Glutamatergic neuron (in vitro differentiated cells): Measurements from ENCODE around the gene GCC1. TPM values are rescaled to one million over a fixed set of nuclear protein-coding genes. Genes with fewer than 3 reads are reported as not detected.
A peak's percentile ranks its signal among the peaks of the same experiment; 100 is the strongest.

ENCODE experiments used
- DNase-seq: peaks from one replicate; pipeline ENCODE4 v3.0.0; 2022
- H3K27ac Mint-ChIP-seq: one replicate; pipeline ENCODE4 v1.8.0; 2020; ENCODE audit warnings: mild to moderate bottlenecking, mixed read lengths, inconsistent platforms; ENCODE audit not compliant: unreplicated experiment
- H3K27me3 Mint-ChIP-seq: one replicate; pipeline ENCODE4 v1.8.0; 2020; ENCODE audit warnings: mild to moderate bottlenecking, moderate library complexity, mixed read lengths, inconsistent platforms; ENCODE audit not compliant: unreplicated experiment
- H3K36me3 Mint-ChIP-seq: one replicate; pipeline ENCODE4 v1.8.0; 2020; ENCODE audit warnings: mild to moderate bottlenecking, mixed read lengths, inconsistent platforms; ENCODE audit not compliant: unreplicated experiment
- H3K4me1 Mint-ChIP-seq: one replicate; pipeline ENCODE4 v1.8.0; 2020; ENCODE audit warnings: mild to moderate bottlenecking, low read depth, mixed read lengths, inconsistent platforms; ENCODE audit not compliant: unreplicated experiment
- H3K4me3 Mint-ChIP-seq: one replicate; pipeline ENCODE4 v1.8.0; 2020; ENCODE audit warnings: mild to moderate bottlenecking, mixed read lengths, inconsistent platforms; ENCODE audit not compliant: unreplicated experiment
- H3K9me3 Mint-ChIP-seq: one replicate; pipeline ENCODE4 v1.8.0; 2020; ENCODE audit warnings: mild to moderate bottlenecking, moderate library complexity, mixed read lengths, inconsistent platforms; ENCODE audit not compliant: unreplicated experiment
- CTCF ChIP-seq: fragments of 200-600 bp; sonication (generic); IDR thresholded peaks from one replicate; pipeline ENCODE4 v1.5.0; 2021; ENCODE audit not compliant: partially characterized antibody, unreplicated experiment
- total RNA-seq: library from RNA; stranded (reverse); fragmentation: NEBNext Ultra II Directional; extraction: Animal tissue kit (Norgen Biotek cat#: 25700); gene quantifications from one replicate; pipeline ENCODE4 v1.2.1, GENCODE V29; 2021; ENCODE audit not compliant: unreplicated experiment

GCC1 gene
- total RNA-seq, 1 donor from 2014 or later, result 14.9 TPM

DNA sequence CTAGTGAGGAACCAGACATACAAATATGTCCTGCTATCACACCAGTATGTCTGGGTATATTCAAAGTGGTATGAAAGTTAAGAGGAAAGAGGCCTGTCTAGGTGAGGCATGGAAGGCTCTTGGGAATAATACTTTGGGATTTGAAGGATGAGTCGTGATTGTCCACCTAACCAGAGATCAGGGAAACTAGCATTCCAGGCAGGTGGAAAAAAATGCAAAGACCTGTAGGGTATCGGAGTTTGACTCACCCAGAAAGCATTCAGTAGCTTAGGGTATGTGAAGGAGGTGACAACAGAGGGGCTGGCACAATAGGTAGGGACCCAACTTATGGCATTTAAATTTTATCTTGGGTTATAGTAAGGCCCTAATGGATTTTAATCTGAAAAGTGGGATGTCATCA is 950 bp upstream of the GCC1 start:
- no peak for TF ChIP-seq CTCF
- H3K27ac Mint-ChIP-seq, result no peak overlapping the region
- H3K36me3 Mint-ChIP-seq, result no peaks in the 10 kb centered on the region
- H3K9me3 Mint-ChIP-seq, result peaks cover 12% of the 10 kb centered on the region
- peaks cover 15% of the 10 kb centered on the region for H3K4me1 Mint-ChIP-seq
- peaks cover 8% of the 10 kb centered on the region for H3K27me3 Mint-ChIP-seq
- no peak for DNase-seq
- H3K4me3 Mint-ChIP-seq, result no peak overlapping the region

GRCh38 chr7:127584648-127585043 is 750 bp downstream of the GCC1 start:
- TF ChIP-seq CTCF, result no peak
- Mint-ChIP-seq H3K9me3 (peaks cover 12% of the 10 kb centered on the region), H3K4me1 (peaks cover 15% of the 10 kb centered on the region), H3K4me3 (peak overlapping the region; percentile 94), H3K27ac (peak overlapping the region; percentile 48), H3K27me3 (peaks cover 8% of the 10 kb centered on the region), H3K36me3 (peaks cover under 1% of the 10 kb centered on the region)
- no peak for DNase-seq

GRCh38 chr7:127582361-127582760 is 3.0 kb downstream of the GCC1 start:
- peaks cover 5% of the 10 kb centered on the region for H3K36me3 Mint-ChIP-seq
- peaks cover 4% of the 10 kb centered on the region for H3K27me3 Mint-ChIP-seq
- TF ChIP-seq CTCF, result no peak
- no peak overlapping the region for H3K27ac Mint-ChIP-seq
- peaks cover 15% of the 10 kb centered on the region for H3K4me1 Mint-ChIP-seq
- DNase-seq, result no peak
- peaks cover 9% of the 10 kb centered on the region for H3K9me3 Mint-ChIP-seq
- no peak overlapping the region for H3K4me3 Mint-ChIP-seq

DNA sequence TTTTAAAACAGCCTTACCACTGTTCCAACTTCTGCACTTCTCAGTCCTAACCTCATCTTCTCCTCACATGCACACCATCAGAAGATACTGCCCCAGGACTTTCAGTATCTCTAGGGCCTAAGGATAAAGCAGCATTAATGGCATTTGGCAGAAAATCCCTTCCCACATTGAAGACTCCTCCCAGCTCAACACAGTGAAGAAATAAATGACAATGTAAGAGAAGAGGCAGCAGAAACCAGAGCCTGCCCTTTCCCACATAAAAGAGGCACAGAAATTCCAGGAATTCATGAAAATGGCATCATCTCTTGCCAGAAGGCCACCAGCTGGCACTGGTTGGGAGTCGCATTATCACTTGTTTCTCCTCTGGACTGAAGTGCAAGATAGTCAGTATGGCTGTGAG is 3.7 kb downstream of the GCC1 start:
- Mint-ChIP-seq H3K27me3 (peaks cover 1% of the 10 kb centered on the region), H3K4me1 (peaks cover 13% of the 10 kb centered on the region), H3K4me3 (no peak overlapping the region), H3K36me3 (peaks cover 5% of the 10 kb centered on the region), H3K27ac (no peak overlapping the region), H3K9me3 (peaks cover 3% of the 10 kb centered on the region)
- no peak for DNase-seq
- TF ChIP-seq CTCF, result no peak

DNA sequence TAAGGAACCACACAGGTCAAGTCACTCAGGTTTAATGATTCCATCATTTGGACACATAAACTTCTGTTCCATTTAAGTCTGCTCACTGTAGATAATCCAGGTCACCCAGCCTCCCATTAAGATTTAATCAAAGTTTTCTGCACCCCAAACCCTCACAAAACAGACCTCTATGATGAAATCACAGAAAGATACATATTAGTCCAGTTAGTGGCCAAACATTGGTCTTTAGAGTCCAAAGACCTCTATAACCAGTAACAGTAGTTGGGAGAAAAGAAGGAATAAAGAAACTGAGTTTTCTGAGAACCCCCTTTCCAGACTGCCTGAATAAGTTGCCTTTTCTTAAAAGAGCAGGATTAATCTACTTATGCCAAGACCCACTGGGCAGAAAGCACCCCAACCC is 4.8 kb downstream of the GCC1 start:
- no peak for DNase-seq
- Mint-ChIP-seq H3K36me3 (peaks cover 5% of the 10 kb centered on the region), H3K9me3 (no peaks in the 10 kb centered on the region), H3K4me1 (peaks cover 13% of the 10 kb centered on the region), H3K27ac (no peak overlapping the region), H3K4me3 (no peak overlapping the region), H3K27me3 (peaks cover 1% of the 10 kb centered on the region)
- TF ChIP-seq CTCF, result no peak
